Rectal smooth muscle tissue (tissue), 1 donor: ENCODE measurements around the gene FBXL4.

Experiments
- H3K27ac ChIP-seq: one replicate; pipeline ENCODE4 v1.7.0; 2013; ENCODE audit warnings: low read depth, low read length, inconsistent platforms
- H3K27me3 ChIP-seq: one replicate; pipeline ENCODE4 v1.7.0; 2013; ENCODE audit warnings: low read length; ENCODE audit not compliant: control insufficient read depth, insufficient read depth
- H3K36me3 ChIP-seq: one replicate; pipeline ENCODE4 v1.7.0; 2013; ENCODE audit warnings: low read length; ENCODE audit not compliant: control insufficient read depth, insufficient read depth
- H3K4me1 ChIP-seq: one replicate; pipeline ENCODE4 v1.7.0; 2013; ENCODE audit warnings: low read length; ENCODE audit not compliant: control insufficient read depth, insufficient read depth
- H3K4me3 ChIP-seq: one replicate; pipeline ENCODE4 v1.7.0; 2013; ENCODE audit warnings: low read length
- H3K9ac ChIP-seq: one replicate; pipeline ENCODE4 v1.7.0; 2013; ENCODE audit warnings: low read length

Gene FBXL4

DNA sequence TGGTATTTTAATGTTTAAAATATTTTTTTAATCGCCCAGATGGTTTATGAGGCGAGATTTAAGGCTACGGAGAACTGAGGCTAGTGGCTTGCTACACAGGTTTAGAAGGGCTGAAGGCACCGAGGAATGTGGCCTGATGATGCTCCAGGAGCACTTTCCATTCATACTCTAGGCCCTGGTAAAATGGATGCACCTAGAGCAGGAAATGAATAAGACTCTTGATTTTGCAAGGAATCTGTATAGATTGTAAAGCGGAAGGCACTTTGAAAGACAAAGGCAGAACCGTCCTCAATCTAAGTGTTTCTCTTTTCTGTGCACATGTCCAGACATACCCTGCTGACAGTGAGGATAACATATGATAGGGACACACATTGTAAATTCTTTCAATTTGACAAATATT is 83.2 kb downstream of the FBXL4 start:
- Histone ChIP-seq H3K36me3 (peaks cover 3% of the 10 kb centered on the region), H3K9ac (no peak overlapping the region), H3K4me3 (no peak overlapping the region), H3K27ac (no peak overlapping the region), H3K4me1 (no peaks in the 10 kb centered on the region), H3K27me3 (no peaks in the 10 kb centered on the region)

DNA sequence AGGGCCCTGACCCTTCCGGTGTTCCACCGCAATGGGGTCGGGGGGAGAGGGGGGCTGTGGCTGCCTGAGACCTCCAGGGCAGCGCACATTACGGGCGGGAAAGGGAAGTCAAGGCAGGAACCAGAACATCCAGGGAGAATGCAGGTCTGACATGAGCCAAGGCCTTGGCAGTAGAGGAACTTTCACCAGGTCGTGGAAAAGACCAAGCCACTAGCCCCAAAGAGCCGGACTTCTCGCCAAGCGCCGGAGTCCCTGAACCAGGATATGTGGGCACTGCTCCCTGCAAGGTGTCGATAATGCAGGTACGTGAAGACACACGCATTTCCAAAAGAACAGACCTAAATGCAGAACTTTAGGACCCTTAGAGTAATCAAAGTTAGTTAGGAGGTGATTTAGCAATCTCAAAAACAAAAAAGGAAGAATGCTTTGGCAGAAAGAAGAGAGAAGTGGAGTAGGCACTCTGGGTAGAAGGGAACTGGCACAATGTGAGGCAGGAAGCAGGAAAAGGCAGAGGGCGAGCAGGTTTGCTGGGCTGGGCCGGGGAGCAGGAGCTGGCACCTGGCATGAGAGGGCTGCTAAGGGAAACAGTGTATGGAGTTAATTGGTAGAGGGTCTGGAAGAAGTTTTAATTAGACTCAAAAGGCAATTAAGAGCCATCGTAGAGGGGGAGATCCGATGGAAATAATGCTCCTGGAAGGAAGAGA is 99.1 kb downstream of the FBXL4 start:
- Histone ChIP-seq H3K36me3 (no peaks in the 10 kb centered on the region), H3K27ac (no peak overlapping the region), H3K9ac (no peak overlapping the region), H3K4me3 (no peak overlapping the region), H3K4me1 (peaks cover 4% of the 10 kb centered on the region), H3K27me3 (peaks cover 21% of the 10 kb centered on the region)

DNA sequence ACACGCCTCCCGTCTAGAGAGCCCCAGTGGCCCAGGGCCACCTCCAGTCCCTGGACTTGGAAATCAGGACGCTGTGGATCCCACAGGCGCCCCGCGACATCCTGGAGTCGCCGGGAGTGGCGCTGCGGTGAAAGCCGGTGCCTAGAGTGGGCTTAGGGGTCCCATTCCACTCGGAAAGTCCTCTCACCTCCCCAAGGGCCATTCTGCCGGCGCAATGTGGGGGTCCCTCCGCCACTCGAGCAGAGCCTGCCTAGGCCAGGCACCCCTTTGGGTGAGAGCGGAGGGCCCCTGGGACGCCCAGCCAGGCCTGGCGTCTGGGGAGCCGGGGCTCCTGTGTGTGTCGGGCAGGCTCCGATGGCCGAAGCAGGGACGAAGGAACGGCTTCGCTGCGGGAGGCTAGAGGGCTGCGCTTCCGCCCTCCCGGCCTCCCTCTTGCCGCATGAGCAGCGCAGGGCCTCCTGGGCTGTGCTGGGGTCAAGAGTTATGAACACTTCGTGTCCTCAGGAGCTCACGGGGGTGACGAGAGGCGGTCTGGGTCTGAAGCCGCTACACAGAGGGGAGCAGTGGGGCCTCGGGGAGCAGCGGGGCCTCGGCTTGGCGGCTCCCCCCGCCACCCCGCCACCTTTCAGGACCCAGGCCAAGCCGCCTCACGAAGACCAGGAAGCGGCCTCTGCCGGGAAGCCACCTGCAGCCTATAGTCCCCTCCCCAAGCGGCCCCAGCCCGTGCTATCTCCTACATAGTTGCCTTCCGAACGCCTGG is 99.8 kb downstream of the FBXL4 start:
- Histone ChIP-seq H3K27me3 (peaks cover 28% of the 10 kb centered on the region), H3K36me3 (no peaks in the 10 kb centered on the region), H3K4me3 (peak overlapping the region; percentile 39), H3K4me1 (peaks cover 4% of the 10 kb centered on the region), H3K27ac (no peak overlapping the region), H3K9ac (no peak overlapping the region)

DNA sequence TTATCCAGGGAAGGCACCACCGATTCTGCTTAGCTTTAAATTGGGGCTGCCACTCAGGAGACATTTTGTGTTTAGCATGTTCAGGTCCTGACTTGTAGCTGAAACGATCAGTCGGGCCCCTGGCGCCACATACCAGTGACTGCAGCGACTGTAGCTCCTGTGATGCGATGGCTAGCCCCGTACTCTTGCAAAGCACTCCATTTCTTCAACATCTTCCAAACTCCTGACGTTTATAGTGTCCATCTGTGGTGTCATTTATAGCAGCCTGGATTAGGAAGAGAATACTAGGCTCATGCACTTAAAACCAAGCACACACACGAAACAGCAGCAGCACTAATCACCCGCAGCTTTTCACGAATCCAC is 100.3 kb downstream of the FBXL4 start:
- no peaks in the 10 kb centered on the region for H3K36me3 ChIP-seq
- no peak overlapping the region for H3K4me3 ChIP-seq
- H3K27ac ChIP-seq: no peak overlapping the region
- peaks cover 34% of the 10 kb centered on the region for H3K27me3 ChIP-seq
- H3K4me1 ChIP-seq: peaks cover 4% of the 10 kb centered on the region
- no peak overlapping the region for H3K9ac ChIP-seq

DNA sequence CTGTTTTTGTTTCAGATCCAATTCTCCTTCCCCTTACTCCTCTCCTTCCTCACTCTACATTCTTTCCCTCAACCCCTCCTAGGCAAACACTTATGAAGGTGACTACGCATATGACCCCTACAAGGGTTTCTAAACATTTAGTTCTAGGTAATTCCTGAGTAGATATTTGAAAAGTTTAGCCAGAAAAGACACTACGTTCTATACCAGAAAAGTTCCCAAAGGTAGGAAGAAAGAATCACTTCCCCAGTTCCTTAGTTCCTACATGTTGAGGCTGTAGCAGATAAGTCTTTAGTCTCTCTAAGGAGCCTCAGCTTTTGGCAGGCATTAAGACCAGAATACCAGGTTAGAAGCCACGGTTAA is 101.7 kb downstream of the FBXL4 start:
- Histone ChIP-seq H3K36me3 (no peaks in the 10 kb centered on the region), H3K4me3 (no peak overlapping the region), H3K4me1 (peaks cover 4% of the 10 kb centered on the region), H3K27ac (no peak overlapping the region), H3K27me3 (peaks cover 41% of the 10 kb centered on the region), H3K9ac (no peak overlapping the region)

DNA sequence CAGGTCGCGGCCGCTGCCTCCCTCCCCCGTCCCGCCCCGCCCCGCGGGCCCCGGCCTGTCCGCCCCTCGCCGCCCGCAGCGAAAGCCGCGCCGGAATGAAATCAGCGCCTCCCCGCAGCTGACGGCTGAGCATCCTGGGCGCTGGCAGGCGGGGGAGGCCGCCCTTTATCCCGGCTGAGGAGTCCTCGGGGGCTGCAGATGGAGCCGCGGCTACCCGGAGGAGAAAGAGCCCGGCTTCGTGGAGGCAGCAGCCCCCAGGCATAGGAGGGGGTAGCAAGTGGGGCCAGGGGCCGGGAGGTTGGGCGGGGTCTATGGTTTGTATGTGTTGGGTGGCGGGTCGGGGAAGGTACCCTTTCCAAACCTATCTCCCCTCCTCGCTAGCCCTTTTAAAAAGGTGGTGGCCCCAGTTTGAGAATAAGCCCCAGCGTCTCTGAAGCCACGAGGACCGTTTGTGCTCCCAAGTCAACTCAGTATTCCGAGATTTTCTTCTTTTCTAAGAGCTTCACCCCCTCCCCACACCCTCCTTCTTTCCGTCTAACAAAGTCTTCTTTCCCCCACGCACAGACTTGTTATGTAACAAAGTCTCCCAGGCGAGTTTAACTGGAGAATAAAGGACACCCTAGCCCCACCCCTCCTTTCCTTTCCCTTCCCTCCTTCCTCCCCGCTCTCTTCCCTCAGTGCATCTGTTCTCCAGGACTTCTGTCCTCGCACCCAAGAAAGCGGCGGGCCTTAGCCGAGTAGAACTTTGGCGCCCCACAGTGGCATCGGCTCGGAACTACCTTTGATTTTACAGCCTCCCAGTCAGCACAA is 102.3 kb downstream of the FBXL4 start:
- Histone ChIP-seq H3K27ac (no peak overlapping the region), H3K4me1 (peaks cover 4% of the 10 kb centered on the region), H3K9ac (no peak overlapping the region), H3K4me3 (no peak overlapping the region), H3K27me3 (peaks cover 46% of the 10 kb centered on the region), H3K36me3 (no peaks in the 10 kb centered on the region)

DNA sequence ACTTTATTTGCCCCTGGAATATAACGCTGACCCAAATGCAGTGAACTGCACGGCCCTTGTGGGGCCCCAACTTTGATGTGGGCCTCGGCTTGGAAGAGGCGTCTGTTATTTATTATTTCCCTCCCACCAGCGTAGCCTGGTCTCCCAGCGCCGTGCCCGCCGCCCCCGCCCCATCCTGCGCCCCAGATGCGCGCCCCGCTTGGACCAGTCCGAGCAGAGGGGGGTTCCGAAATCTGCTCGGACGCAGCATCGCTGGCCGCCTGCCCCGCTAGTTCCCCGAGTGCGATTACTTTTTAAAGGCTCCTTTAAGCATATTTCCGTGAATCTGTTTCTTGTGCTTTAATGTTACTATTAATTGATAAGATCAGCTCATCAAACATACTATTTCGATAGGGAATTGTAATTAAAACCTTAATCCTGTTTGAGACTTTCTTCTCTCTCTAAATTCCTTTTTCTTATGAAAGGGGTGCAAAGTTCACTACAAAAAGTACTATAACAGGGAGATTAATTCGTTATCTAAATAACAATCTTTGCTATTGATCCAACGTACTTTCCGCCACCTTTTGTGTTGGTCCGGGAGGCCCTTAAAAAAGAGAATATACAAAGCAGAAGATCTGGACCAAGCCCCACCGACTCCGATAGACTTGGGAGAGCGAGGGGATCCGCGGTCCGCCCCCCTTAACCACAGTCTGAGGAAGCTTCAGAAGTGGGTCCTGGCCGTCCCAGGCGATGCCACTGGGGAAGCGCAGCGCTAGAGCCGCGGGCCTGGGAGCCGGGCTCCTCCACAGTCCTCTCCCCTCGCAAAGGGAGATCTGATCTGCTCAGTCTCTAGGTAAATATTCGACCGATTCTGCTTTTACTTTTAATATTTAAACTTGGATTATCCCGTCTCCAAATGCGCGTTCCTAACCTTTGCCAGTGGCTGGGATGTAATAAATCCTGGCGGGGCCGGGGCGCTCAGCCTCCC is 103.2 kb downstream of the FBXL4 start:
- no peak overlapping the region for H3K4me3 ChIP-seq
- no peak overlapping the region for H3K27ac ChIP-seq
- H3K27me3 ChIP-seq: peaks cover 49% of the 10 kb centered on the region
- H3K4me1 ChIP-seq: peaks cover 4% of the 10 kb centered on the region
- H3K36me3 ChIP-seq: no peaks in the 10 kb centered on the region
- H3K9ac ChIP-seq: no peak overlapping the region

DNA sequence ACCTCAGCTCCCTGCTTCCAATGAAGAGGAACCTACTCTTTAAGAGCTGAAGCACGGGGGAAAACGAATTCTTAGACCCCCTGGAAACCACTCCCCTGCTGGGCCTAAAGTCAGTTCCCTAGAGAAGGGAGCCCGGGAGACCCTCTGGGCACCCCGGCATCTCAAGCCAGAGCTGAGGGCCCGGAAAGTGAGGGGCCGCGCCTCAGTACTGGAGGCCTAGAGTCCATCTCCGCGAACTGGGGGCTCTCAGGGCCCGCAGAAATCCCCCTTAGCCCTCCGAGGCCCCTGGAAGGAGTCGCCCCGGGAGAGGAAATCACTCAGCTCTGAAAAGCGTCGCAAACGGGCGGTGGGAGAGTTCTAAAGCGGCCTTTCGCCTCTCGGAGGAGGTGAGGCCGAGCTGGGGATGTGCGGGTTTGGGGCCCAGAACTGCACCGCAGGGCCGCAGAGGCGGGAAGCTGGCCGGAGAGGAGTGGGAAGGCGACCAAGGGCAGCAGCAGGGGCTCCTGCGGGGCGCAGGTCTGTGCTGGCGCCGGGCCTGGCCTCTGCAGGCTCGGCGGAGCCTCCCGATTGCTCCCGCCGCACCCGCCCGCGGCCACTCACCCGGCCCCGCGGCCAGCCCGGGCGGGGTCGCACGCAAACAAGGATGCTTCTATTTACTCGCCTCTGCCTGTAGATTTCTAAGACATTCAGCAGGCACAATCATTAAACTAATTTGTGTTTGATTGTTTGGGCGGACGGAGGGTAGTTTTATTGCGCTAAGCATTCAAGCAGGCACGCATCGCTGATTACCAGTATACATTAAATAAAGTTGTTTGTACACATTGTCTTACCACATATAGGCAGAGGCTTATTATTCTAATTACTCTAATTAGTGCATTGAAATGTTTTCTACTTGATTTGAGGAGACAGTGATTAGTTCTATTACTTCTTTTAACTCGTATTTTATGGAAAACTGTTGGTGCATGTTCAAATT is 104.2 kb downstream of the FBXL4 start:
- Histone ChIP-seq H3K4me3 (no peak overlapping the region), H3K27ac (no peak overlapping the region), H3K9ac (no peak overlapping the region), H3K27me3 (peaks cover 46% of the 10 kb centered on the region), H3K4me1 (peaks cover 4% of the 10 kb centered on the region), H3K36me3 (no peaks in the 10 kb centered on the region)

DNA sequence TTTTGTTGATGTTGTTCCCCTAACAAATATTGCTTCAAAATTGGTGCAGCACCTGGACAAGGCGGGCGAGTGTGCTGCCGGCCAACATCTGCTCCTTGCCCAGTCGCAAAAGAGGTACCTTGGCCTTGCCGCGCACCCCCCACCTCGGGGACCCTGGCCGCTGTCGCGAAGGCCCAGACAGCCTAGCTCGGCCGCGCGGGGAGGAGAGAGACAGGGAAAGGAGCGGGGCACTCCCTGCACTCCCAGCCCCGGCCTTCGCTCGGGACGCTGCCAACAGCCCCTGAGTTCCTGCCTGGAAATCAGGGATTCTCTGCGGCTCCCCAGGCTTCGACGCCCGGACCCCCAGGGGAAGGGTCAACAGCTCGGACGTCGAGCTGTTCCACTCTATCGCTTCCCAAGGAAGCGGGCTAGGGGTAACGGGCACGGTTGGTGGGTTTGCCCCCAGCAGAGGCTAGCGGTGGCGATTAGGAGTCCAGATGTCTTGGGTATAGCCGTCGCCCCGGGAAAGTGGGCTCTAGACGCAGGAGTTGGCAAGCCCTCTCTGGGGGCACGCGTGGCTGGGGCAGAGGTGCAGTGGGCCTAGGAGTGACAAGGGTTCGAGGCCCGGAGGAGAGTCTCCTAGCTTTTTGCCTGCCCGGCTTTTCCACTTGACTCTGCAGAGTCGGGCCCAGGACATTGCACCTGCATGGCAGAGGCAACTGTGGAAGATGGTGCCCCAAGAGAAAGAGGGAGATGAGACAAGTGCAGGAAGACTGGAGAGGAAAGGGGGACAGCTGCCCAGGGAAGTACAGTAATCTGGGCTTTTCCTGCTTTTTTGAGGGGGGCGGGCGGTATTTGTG is 105.2 kb downstream of the FBXL4 start:
- H3K4me1 ChIP-seq: peaks cover under 1% of the 10 kb centered on the region
- peaks cover 39% of the 10 kb centered on the region for H3K27me3 ChIP-seq
- H3K36me3 ChIP-seq: no peaks in the 10 kb centered on the region
- no peak overlapping the region for H3K9ac ChIP-seq
- no peak overlapping the region for H3K4me3 ChIP-seq
- H3K27ac ChIP-seq: no peak overlapping the region

DNA sequence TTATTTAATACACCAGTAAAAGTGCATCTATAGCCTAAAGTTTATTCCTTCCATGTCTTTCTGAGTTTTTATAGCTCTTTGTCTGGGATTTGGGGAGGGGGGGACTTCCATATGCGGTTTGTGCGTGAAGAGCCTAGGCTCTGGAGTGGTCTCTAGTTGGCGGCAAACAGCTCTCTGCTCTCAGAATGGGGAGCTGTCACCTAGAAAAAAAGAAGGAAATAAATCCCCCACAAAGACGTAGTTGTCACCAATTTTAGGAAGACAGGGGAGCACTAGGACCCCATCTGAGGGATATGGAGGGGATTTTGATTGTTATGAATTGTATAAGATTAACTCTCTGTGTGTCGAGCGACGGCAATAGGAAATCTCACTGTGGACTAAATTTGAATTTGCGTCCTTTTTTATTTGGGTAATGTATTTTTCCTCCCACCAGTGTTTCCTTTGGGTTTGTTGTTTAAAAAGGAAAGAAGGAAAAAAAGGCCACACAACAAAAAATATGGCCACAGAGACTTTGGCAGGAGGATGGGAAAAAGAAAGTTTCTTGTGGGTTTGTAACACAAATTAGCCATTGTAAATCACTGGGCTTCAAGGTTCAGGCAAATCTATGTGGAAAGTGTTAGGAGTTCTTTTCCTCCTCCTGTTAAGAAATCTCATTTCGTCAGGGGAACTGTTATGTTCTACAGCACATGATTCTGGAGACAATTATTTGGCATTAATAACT is 106.0 kb downstream of the FBXL4 start:
- no peak overlapping the region for H3K4me3 ChIP-seq
- no peaks in the 10 kb centered on the region for H3K4me1 ChIP-seq
- H3K36me3 ChIP-seq: no peaks in the 10 kb centered on the region
- H3K27me3 ChIP-seq: peaks cover 38% of the 10 kb centered on the region
- H3K9ac ChIP-seq: no peak overlapping the region
- H3K27ac ChIP-seq: no peak overlapping the region
